Mucosa of rectum (tissue), 2 donors: ENCODE results near the gene SEC11C.

Source experiments
- H3K27ac ChIP-seq, 2 donors: one replicate each; pipeline ENCODE4 v1.7.0; 2013; ENCODE audit warnings: inconsistent platforms in 2 of 2, low read depth in 2 of 2, low read length in 2 of 2
- H3K27me3 ChIP-seq, 2 donors: one replicate each; pipeline ENCODE4 v1.7.0; 2013; ENCODE audit warnings: low read length in 2 of 2; ENCODE audit not compliant: control insufficient read depth in 2 of 2, insufficient read depth in 2 of 2
- H3K36me3 ChIP-seq, 2 donors: one replicate each; pipeline ENCODE4 v1.7.0; 2013; ENCODE audit warnings: low read length in 2 of 2; ENCODE audit not compliant: control insufficient read depth in 2 of 2, insufficient read depth in 2 of 2
- H3K4me1 ChIP-seq, 2 donors: one replicate each; pipeline ENCODE4 v1.7.0; 2013; ENCODE audit warnings: low read length in 2 of 2, mild to moderate bottlenecking in 1 of 2; ENCODE audit not compliant: control insufficient read depth in 2 of 2, insufficient read depth in 2 of 2
- H3K4me3 ChIP-seq, 2 donors: one replicate each; pipeline ENCODE4 v1.7.0; 2013; ENCODE audit warnings: low read length in 2 of 2
- H3K9ac ChIP-seq, 2 donors: one replicate each; pipeline ENCODE4 v1.7.0; 2013; ENCODE audit warnings: low read length in 2 of 2, low read depth in 1 of 2, mild to moderate bottlenecking in 1 of 2
- H3K9me3 ChIP-seq, 2 donors: one replicate each; pipeline ENCODE4 v1.7.0; 2013; ENCODE audit warnings: low read length in 2 of 2; ENCODE audit not compliant: control insufficient read depth in 2 of 2
- donor health status: healthy.
- donor health status: Normal muscosa, but diverticular disease.

The SEC11C gene

DNA sequence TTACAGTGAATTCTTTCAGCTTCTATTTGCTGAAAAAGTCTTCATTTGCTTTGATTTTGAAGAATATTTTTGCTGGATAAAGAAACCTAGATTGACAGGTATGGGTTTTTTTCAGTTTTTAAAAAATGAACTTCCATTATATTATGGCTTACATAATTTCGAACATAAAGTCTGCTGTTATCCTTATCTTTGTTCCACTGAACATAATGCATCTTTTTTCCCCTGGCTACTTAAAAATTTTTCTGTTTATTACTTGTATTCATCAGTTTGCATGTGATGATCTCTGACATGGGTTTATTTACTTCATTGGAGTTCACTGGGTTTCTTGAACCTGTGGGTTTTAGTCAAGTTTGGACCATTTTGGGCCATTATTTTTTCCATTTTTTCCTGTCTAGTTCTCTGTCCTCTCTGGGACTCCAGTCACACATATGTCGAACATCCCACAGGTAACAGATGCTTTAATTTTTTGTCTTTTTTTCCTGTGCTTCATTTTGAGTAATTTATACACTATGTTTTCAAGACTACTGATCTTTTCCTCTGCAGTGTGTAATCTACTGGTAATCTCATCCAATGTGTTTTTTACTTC, 33.1 kb downstream of the SEC11C start:
- Histone ChIP-seq H3K9me3 (peaks cover 8 to 9% of the 10 kb centered on the region in 2 donors), H3K27ac (no peak overlapping the region), H3K4me3 (no peak overlapping the region), H3K36me3 (no peaks in the 10 kb centered on the region), H3K4me1 (no peaks in the 10 kb centered on the region), H3K27me3 (no peaks in the 10 kb centered on the region), H3K9ac (no peak overlapping the region)

DNA sequence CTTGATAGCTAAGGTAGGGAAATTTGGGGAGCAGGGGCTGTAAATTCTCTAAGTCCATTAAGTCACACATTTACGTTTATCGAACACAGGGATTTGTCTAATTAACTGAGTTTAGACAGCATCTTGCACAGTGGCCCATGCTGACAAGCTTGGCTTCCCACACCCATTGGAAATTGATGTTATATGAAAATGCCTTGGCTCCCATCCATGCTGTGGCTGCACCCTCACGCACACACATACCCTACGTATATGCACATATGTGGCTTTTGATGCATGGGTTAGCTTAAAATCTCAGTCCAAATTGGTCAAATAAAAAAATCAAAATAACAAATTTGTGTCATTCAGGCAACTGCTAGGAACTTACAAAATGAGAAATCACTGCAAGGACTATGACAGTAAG, 37.8 kb downstream of the SEC11C start:
- H3K4me1 ChIP-seq, result no peaks in the 10 kb centered on the region
- no peak overlapping the region for H3K27ac ChIP-seq
- no peak overlapping the region for H3K9ac ChIP-seq
- no peaks in the 10 kb centered on the region for H3K36me3 ChIP-seq
- peaks cover 3 to 6% of the 10 kb centered on the region in 2 donors for H3K9me3 ChIP-seq
- H3K27me3 ChIP-seq, result no peaks in the 10 kb centered on the region
- H3K4me3 ChIP-seq, result no peak overlapping the region

DNA sequence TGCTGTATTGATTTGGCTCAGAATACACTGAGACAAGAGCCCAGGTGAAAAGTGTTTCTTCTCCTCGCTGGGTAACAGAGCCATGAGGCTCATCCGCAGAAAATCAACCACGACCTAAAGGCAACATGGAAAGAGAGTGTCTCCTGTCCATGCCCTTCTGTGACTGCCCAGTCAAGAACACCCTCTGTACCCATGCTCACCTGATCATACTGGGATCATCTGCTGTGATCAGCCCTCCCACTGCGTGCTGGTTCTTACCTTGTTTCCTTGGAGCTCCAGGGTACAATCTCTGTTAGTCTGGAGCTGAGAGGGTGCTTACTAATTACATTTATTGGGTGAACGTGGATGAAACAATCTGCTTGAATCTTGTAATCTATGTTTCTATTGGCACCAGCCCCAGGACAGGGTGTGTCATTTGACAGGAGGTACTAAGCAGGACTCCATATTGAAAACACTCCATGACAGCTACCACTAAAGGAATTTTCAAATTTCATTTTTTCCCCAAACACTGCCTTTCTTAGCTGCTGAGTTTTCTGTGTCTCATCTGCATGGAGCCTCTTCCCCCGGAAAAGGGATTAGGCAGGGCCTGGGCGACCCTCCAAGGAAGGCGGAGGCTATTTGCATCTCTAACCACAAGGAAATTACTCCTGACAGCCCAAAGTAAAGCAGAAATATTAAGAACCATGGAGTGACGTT, 40.6 kb downstream of the SEC11C start:
- no peak overlapping the region for H3K9ac ChIP-seq
- no peak overlapping the region for H3K4me3 ChIP-seq
- H3K27me3 ChIP-seq, result no peaks in the 10 kb centered on the region
- no peak overlapping the region for H3K27ac ChIP-seq
- no peaks in the 10 kb centered on the region for H3K36me3 ChIP-seq
- H3K4me1 ChIP-seq, result no peaks in the 10 kb centered on the region
- H3K9me3 ChIP-seq, result no peaks in the 10 kb centered on the region

DNA sequence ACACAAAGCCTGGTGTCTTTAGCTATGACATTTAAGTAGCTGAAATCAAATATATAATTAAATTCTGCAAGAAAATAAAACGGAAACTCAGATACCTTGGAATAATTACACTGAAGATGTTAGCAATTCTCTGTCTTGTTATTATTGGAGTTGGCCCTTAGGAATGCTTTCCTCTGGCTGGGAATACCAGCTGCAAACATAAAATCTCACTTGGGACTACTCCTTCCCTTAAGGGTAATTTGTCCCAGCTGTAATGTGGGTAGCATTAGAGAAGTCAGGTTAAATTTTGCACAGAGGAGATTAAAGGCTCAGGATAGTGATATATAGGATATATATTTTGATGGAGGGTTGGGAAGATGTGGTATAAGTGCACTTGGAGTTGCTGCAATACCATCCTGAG, 43.0 kb downstream of the SEC11C start:
- H3K27ac ChIP-seq, result no peak overlapping the region
- no peaks in the 10 kb centered on the region for H3K9me3 ChIP-seq
- no peak overlapping the region for H3K9ac ChIP-seq
- no peaks in the 10 kb centered on the region for H3K27me3 ChIP-seq
- H3K4me3 ChIP-seq, result no peak overlapping the region
- no peaks in the 10 kb centered on the region for H3K36me3 ChIP-seq
- no peaks in the 10 kb centered on the region for H3K4me1 ChIP-seq

DNA sequence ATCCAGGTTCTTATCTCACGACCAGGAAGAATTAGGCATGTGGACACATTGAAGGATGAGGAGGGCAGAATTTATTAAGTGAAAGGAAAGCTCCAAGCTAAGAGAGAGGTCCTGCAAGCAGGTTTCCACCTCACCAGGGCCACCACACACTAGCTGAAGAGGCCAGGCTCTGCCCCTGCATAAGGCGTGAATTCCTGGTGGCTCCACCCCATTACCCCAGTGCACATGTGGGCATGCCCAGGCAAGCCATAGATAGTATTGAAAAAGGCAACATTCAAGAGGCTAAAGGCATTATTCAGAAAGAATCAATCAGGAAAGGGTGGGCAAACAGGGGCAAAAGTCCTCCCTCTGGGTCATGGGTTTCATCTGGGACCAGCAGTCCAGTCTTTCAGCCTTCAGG, 49.3 kb downstream of the SEC11C start:
- no peak overlapping the region for H3K27ac ChIP-seq
- H3K4me1 ChIP-seq, result no peaks in the 10 kb centered on the region
- H3K9me3 ChIP-seq, result no peaks in the 10 kb centered on the region
- H3K27me3 ChIP-seq, result no peaks in the 10 kb centered on the region
- no peak overlapping the region for H3K9ac ChIP-seq
- H3K4me3 ChIP-seq, result no peak overlapping the region
- H3K36me3 ChIP-seq, result no peaks in the 10 kb centered on the region

DNA sequence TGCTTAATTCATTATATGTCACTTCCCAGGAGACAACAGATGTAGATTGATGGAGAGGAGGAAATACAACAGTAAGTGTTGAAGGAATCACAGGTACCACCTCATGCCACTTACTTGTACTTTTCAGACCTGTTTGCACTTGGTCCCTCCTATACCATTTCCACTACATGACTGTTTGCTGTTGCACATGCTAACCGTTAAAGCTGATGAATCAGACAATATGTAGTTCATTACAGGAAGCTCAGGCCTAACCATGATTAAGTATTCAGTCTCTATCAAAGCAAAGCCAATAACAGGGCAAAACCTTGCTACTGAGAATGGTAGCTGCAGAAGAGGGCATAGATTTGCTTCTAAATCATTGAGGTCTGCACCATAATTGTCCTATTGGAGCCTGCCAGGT, 50.1 kb downstream of the SEC11C start:
- no peak overlapping the region for H3K4me3 ChIP-seq
- H3K36me3 ChIP-seq, result no peaks in the 10 kb centered on the region
- no peaks in the 10 kb centered on the region for H3K27me3 ChIP-seq
- no peaks in the 10 kb centered on the region for H3K4me1 ChIP-seq
- H3K9me3 ChIP-seq, result no peaks in the 10 kb centered on the region
- H3K27ac ChIP-seq, result no peak overlapping the region
- no peak overlapping the region for H3K9ac ChIP-seq

DNA sequence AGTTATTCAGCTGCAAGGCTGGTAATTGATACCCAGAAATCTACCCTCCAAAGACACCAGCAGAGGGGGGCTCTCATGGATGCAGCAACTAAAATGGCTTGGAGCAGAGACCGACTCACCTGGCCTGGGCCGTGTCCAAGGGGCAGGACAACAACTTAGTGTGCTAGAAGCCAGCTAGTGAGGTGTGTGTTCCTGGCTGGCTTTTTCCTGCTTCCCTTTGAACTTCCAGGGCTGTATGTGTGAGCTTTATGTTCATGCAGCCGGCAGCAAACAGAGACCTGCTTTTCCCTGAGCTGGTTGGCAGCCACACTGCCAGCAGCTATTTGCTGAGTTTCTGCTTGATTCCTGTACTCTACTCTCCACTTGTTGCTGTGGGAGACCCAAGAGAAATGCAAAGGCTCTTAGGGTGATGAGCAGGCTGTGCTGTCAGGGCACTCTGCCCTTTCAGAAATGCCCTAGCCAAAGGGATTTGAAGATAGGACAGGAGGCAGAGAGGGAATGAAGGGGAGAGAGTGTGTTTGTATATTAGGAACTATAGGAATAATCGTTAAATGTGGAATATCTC, 56.6 kb downstream of the SEC11C start:
- no peaks in the 10 kb centered on the region for H3K27me3 ChIP-seq
- no peaks in the 10 kb centered on the region for H3K9me3 ChIP-seq
- no peaks in the 10 kb centered on the region for H3K4me1 ChIP-seq
- no peak overlapping the region for H3K9ac ChIP-seq
- H3K36me3 ChIP-seq, result no peaks in the 10 kb centered on the region
- H3K27ac ChIP-seq, result no peak overlapping the region
- H3K4me3 ChIP-seq, result no peak overlapping the region

DNA sequence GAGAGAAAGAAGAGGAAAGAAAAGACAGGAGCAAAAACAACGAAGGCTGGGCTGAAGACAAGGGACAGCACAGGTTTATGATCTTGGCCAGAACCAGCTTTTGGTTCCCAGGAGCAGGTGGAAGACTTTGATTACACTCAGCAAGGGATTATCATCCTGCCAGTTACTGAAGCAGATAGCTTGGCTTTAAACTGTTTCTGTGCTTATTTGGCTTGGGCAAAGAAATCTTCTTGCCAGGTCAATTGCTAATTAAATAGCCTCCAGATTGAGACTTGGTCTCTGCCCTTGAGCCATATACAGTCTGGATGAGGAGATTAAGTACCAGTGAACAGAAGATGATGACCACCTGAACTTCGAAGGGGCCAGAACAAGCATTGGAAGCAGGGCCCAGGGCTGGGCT, 58.0 kb downstream of the SEC11C start:
- H3K27ac ChIP-seq, result no peak overlapping the region

DNA sequence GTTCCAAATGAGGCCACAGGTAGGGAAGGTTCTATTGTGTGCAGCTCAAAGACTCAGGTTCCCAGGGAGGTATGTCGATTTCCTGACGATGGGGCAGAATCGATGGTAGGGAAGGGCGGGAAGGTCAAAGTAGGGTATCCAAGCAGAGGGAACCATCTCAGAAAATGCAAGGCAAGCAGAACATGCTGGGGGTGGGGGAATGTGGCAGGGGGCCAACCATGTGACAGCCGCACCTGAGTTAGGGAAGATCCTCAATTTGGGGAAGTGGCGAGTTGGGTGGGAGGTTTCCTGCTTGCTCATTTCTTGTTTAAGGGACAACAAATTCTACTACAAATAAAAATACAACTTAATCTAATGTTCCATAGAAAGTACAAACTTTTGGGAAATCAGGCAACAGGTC, 58.5 kb downstream of the SEC11C start:
- Histone ChIP-seq H3K36me3 (no peaks in the 10 kb centered on the region), H3K4me3 (no peak overlapping the region), H3K4me1 (no peaks in the 10 kb centered on the region), H3K9me3 (no peaks in the 10 kb centered on the region), H3K27ac (no peak overlapping the region), H3K9ac (no peak overlapping the region), H3K27me3 (no peaks in the 10 kb centered on the region)

More for the DNA sequence above, 58.0 kb downstream of the SEC11C start:
- no peaks in the 10 kb centered on the region for H3K27me3 ChIP-seq
- no peaks in the 10 kb centered on the region for H3K9me3 ChIP-seq
- H3K9ac ChIP-seq, result no peak overlapping the region
- H3K36me3 ChIP-seq, result no peaks in the 10 kb centered on the region
- H3K4me1 ChIP-seq, result no peaks in the 10 kb centered on the region
- H3K4me3 ChIP-seq, result no peak overlapping the region

DNA sequence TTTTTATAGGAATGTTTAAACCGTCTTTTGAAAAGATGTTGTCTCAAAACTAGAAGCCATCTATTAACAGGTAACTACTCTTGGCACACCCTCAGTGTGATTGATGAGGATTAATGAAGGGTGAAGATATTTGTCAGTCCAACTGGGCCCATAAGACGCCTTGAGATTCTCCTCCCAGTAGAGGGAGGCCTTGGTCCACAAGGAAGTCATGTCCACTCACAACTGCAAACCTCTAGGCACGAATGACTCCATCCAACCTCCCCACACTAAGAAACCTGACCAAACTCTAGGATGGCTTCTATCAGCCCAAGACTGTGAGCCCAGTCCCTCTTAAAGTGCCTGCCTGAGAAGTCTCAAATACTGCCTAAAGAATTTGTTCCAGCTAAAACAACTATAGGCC, 61.1 kb downstream of the SEC11C start:
- Histone ChIP-seq H3K27me3 (no peaks in the 10 kb centered on the region), H3K27ac (no peak overlapping the region), H3K4me3 (no peak overlapping the region), H3K9me3 (no peaks in the 10 kb centered on the region), H3K36me3 (no peaks in the 10 kb centered on the region), H3K9ac (no peak overlapping the region), H3K4me1 (no peaks in the 10 kb centered on the region)
